GM19025 (cell line): Measurements from ENCODE around the gene ZNF608.

Experiments used
- ATAC-seq: cut with Tn5 transposase; IDR thresholded peaks from one replicate; pipeline ENCODE4 v1.9.1; 2021; ENCODE audit warnings: mild to moderate bottlenecking, low read depth, moderate library complexity; ENCODE audit not compliant: unreplicated experiment

Gene ZNF608

DNA sequence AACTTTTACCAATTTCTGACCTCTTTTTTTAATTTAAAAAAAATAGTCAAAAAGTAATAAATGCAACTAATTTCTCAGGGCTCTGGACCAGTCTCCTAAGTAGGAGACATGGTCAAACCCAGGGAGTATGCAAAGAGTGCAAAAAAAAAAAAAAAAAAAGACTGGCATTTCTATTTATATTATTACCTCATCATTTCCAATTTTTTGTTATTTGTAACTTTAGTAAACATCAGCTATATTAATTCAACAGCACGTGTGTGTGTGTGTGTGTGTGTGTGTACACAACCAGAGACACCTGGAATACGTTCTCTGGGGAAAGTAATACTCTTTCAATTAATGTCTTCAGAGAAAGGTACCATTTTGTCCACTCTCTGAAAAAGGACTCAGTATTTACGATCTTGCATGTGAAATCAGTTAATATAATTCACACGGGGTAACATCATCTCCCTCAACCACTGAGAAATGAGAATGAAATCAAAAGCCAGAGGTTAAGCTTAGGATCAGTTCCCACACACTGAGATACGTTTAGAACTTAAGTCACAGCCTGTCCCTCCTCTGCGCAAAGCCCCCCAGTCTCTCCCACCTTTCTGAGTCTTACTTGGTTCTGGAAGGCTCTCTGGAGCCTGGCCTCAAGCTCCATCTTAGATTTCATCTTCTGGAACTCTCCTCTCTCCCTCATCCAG lies 21.9 kb downstream of the ZNF608 start:
- ATAC-seq = peak; percentile 12

DNA sequence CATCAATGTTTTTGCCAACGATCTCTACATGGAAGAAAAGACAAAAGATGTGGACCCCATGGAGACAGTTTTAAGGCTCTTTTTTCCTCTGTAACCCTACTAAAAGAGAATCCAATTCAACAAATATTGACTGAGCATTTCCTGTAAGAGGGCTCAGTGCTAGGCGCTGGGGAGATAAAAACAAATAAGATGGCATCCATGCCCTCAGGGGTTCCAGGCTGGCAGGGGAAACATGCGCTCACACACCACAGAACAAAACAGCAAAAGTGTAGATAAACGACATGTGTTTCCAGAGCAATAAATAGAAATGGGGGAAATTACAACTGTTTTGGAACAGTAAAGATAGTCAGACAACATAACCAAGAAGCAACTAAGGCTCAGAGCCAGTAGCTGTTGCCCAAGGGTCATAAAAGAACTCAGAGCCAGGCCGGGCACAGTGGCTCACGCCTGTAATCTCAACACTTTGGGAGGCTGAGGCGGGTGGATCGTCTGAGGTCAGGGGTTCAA lies 25.2 kb downstream of the ZNF608 start:
- no peak for ATAC-seq

DNA sequence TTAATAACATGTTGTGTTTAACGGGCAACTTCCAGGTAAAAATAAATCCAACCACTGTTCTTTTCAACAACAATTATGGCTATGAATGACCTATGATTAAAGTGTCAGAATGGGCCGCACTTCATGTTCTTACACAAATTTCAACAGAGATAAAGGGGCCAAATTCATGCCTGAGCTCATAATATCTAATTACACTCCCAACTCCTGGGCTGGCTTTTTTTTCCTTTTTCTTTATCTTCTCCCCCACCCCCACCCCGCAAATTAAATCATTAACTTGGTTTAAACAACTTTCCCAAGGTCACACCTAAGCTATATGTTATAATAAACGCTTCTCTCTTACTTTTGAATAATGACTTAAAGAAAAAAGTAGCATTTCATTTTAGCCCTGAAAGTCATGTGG lies 25.8 kb downstream of the ZNF608 start:
- no peak for ATAC-seq

DNA sequence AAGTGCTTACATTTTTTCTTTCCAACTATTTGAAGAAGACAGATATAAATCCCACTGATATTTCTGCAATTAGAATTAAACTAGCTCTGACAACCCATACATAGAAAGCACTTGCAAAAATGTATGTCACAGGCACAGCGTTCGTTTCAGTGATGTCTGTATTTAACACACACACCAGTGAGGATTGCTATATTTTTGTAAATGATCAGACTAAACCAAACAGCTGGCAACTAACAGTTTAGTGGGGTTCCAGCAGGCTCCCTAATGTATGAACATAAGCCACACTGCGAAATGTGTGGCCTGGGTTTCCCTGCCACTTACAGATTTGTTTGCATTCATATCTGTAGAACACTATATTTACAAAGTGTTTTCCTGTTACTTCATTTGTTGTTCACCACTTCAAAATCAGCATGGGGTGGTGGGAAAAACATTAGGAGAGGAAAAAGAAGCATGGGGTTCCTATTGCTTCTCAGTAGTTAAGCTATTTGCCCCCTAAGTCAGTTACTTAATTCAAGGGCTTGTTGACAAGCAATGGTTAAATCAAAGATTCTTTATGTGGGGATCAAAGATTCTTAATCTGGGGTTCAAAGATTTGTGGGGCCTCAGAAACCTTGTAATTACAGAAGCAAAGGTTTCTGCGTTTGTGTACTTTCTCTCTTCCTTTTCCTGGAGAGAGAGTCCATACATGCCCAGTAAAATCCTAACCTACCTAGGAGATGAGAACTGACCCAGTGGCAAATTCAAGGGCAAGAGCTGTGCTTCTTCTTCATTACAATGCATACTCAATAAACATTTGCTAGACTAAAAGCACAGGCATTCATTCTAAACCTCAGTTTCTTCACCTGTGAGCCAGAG lies 27.1 kb downstream of the ZNF608 start:
- ATAC-seq = no peak

DNA sequence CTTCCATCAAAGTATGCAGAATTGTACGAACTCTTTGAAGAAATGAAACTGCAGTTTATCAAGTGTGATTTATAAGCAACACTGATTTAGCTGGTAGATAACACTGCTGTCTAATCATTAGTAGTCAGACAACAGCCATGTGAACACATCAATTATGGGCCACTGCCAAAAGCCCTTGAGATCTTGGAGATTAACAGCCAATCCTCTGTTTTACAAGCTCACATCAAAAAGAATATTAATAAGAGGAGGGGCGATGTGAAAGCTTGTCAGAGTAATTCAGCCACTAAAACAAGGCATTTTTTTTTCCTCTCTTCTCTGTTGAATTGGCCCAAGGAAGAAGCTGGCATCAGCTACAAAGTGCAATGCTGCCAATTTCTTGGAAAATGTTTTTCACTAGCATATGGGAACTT lies 28.1 kb downstream of the ZNF608 start:
- ATAC-seq = no peak

DNA sequence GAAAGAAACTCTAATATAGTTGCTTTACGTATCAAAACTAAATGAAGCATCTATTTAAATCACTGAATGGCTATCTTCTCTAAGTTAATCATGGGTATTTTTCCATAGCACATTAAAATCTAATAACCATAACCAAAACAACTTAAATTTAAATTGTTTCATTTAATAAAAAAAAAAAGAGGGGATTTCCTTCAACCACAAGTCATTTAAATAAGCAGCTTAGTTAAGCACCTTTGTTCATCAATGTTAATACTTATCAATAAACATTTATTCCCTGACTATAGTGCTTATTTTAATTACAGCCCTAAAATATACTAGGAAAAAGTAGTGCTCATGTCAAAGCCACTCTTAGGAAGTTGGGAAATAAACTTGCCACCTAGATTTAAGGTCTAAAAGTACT lies 30.3 kb downstream of the ZNF608 start:
- ATAC-seq = no peak

DNA sequence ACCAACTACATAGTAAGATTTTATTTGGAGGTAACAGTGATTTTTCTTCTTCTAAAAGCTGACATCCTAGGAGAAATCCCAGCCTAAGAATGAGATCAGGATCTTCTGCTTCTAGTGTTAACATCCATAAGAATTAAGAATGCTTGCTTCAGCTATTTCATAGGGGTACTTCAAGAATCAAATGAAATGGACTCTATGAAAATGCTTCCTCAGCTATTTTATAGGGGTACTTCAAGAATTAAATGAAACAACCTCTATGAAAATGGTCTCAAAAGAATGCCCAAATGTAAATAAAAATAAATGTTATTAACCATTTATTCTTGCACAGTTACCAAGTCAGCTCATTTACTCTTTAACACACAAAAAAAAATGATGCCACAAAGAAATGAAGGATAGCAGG lies 31.5 kb downstream of the ZNF608 start:
- no peak for ATAC-seq

DNA sequence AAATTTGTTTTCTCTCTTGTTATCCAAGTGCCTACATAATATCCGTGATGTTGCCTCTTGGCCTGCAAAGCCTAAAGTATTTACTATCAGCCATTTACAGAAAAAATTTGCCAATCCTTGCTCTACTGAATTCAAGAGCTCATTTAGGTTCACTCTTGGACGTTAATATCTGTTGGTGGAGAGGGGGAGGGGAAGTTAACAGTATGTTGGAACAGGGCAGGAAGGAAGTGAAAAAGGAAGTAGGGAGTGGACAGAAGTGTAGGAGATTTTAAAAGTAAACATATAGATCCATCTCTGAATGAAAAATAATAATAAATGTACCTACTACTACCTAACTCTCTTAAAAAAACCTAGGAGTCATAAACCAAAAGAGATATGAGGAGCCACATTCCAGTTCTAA lies 32.8 kb downstream of the ZNF608 start:
- ATAC-seq = no peak

DNA sequence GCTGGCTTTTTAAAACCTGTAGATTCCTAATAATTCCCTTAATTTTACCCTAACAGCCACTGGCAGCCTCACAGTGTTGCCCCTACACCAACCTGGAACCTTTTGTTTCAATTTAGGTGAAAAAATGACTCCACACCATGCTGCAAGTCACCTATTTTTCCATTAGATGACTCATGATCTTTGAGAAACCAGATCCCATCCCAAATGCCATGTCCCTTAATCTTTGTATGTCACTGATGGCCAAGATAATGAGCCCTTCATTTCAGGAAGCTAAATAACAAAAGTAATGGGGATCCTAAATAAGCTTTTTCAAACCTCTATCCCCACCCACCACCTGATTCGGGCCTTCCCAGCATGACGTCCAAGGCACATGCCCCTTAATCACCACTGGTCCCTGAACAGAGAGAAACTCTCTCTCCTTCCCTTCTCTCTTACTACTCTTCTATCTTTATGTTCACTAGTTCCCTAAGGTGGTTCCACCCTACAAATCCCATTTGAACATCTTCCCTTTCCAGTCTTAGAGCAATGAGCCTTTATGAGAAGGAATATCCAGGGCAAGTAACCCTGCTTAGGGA lies 33.6 kb downstream of the ZNF608 start:
- no peak for ATAC-seq

DNA sequence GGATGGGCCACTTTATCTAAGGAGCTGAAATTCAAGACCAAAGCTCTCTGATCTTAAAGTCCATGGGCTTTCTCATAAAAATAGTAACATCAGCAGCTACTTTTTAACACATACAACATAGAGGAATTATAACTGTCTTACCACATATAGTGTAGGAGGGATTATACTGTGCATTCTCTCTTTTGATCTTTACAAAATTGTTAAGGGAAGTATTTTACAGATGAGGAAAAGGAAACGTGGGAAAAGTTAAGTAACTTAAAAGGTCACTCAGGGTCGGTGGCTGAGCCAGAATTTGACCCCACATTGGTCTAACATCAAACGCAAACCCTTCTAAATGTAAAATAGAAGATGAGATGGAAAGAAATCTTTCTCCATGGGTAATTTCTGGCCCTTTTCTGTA lies 38.4 kb downstream of the ZNF608 start:
- no peak for ATAC-seq

DNA sequence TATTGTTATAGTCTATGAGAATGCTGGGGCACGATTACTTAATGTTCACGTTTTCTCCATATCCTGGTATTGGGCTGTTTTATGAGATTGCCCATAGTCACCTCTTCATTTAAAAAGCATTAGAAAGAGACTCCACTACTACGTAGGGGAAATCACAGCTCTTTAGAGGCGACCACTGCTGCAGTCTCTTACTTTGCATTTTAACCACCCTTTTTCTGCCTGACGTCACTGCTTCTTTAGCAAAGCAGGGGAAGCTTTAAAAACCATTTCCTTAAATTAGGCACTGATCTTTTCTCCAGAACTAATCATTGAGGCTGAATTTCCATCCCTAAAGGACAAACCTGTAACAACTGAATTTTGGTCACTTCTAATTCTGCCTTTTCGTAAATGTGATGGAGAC lies 38.9 kb downstream of the ZNF608 start:
- no peak for ATAC-seq

DNA sequence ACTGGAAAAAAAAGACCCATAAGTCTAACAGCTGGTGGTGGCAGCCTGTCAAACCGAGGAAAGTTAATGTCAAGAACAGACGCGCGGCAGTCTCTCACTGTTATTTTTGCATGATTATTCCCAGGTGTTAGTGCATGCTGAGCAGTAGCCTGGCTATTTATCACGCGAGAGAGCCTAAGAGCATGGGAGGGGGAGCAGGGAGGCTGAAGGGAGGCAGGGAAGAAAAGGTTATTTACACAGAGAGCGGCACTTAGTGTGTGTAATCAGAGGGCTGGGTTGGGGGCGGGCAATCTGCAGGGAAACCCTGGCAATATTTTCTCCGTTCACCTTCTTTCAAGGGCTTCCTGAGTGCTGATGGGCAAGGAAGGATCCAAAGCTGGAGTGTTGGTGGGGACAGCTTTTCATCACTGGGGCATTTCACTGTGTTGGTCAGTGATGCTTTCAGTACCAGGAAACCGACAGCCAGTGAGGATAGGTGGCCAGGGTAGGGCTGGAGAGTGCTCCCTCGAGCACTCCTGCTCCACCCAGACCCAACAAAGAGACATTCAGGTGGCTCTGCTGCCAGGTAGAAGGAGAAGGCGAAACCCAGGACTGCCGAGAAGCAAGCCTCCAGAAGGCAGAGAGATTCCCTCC lies 39.6 kb downstream of the ZNF608 start:
- ATAC-seq = no peak

DNA sequence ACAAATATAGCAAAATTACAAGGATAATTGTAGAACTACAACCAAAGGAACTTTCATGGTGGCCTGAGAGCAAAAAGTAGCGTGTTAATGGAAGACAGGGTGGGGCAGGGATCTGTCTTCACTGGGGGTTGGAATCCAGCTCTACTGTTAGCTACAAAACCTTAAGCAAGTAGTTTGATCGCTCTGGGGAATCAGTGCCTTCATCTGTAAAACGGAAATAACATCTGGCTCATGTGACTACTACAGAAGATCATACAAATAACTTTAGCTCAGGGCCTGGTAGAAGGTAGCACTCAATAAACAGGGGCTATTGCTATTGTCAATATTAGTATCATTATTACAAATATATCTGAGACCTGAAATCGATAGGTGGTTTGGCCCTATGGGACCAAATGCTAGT lies 40.4 kb downstream of the ZNF608 start:
- ATAC-seq = no peak

DNA sequence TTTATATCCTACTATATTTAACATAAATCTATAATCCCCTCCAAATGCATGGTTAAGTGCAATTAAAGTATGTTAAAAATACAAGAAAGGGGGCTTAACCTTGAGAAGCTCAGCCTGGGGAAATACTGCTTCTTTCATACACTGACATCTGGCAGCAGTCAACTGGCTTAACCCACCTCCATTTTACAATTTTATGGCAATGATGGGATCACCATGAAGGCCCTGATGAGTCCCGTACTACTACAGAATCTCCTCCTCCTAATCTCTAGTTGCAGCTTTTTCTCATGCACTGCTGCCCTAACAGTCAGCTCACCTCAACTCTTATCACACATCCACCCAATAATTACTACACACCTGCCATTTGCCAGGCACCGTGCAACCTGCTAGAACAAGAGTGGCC lies 40.9 kb downstream of the ZNF608 start:
- ATAC-seq = no peak

DNA sequence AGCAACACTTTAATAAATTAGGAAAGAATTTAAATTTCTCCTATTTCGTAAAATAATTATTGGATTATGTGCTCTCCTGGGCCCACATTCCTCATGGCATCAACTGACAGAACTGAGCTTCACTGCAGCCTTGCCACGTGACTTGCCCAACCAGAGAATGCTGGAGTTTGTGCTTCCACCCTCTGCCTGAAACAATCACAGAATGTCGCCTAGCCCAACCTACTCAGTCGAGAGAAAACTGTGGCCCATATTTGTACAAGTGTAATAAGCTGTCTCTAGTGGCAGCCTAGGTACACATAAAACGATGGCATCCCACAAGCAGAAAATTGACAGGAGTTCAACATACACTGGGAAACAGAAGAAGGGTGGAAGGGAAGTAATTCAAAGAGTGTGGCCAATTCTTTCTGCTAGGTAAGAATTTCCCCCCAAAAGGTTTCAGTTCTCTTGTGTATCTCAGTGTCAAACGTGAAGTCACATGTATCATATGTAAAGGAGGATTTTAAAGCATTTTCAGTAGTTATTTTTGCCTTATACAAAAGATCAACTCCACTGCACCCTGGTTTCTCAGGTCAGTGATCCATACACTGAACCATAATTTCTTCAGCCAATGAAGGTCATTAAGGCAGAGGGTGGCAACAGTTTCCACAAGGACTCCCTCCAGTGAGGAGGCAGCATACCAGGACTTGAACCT lies 41.7 kb downstream of the ZNF608 start:
- ATAC-seq = peak; percentile 73

DNA sequence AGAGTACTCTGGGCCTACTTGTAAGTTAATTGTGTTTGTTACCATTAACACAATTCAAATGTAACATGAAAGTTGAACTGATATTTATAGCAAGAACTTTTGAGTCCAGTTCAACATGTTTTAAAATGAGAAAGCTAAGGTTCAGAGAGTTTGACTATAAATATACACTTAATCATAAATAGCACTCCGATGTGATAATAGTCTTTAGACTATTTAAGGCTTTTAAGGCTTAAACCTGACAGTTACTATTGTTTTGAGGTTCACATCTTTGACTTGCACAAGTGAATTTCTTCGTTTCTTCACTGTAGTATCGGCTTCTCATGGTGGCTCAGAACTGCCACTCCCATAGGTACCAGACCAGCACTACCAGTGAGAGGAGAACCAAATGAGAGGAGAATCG lies 42.4 kb downstream of the ZNF608 start:
- no peak for ATAC-seq

DNA sequence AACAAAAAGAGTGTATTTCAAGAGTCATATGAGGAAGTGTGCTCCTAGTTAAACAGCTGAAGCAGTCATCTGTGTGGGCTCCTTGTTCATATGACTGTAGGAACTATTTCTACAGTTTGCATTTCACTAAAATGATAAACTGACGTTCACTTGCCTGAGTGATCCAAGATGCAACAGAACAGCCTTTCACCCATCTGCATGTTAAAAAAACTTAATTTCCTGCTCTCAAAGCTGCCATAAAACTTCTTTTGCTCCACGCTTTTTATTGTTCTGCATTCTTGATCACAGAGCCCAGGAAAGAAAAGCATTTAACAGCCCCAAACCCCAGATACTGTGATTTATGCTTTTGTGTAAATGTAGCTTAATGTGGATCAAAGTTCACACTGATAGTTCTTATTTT lies 43.9 kb downstream of the ZNF608 start:
- ATAC-seq = no peak

DNA sequence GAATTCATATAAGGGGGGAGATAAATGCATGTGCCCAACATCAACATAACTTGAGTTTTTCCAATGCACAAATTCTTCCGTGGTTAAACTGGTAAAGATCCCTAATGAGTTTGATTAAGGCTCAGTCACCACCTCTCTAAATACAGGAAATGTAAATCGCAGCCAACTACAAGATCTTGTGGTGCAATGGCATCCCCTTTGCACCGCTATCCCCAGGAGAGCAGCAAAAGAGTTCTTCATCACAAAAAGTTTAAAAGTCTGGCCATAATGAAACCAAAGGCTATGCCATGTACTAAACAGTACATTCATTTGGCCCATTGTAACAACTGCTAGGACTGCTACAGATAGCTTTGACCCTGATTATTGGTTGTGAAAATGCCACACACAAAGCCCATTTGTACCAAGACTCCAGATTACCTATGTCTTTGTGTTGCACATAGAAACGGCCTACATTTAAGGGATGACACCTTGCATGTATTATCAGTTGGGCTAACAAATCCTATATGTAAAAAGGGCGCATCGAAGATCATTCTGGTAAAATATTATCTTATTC lies 44.5 kb downstream of the ZNF608 start:
- no peak for ATAC-seq

DNA sequence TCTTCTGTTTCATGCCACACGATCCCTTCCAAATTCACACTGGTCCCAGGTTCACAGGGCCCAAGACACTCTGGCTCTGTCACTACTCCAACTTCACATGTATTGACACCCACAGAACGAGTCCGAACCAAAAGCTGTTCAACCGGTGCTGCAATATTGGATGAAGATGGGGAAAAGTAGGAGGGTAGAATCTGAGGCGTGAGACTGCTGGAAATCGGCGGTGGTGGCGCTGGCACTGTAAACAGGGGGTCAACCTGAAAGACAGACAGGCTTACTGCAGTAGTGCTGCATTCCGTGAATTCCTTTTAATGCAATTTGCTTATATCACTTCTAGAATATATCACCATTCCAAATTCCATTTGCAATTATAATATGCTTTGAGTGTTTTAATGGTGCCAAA lies 45.4 kb downstream of the ZNF608 start:
- no peak for ATAC-seq

DNA sequence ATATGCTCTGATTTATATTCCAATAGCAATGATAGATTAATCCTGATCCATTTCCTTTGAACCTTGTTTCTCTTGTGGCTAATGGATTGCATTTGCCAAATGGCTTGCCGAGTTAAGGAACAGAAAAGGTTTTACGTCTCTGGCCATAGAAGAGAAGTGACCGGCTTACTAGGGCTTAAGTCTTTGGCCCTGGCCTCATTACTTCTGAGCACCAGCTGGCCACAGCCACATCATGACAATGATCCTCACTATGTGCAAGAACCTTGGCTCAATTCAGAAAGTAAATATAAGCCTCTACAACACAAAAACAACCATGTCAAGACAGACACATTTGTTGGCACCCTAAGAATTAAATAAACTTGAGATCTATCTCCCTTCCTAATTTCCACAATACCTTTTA lies 46.1 kb downstream of the ZNF608 start:
- ATAC-seq = no peak
